ENCODE results near the gene MOAP1.
"Not testable (repeated sequence)": the region's sequence is repeated elsewhere in the genome, so short reads cannot be mapped to it uniquely, and the experiment has no call there.

The MOAP1 gene

DNA sequence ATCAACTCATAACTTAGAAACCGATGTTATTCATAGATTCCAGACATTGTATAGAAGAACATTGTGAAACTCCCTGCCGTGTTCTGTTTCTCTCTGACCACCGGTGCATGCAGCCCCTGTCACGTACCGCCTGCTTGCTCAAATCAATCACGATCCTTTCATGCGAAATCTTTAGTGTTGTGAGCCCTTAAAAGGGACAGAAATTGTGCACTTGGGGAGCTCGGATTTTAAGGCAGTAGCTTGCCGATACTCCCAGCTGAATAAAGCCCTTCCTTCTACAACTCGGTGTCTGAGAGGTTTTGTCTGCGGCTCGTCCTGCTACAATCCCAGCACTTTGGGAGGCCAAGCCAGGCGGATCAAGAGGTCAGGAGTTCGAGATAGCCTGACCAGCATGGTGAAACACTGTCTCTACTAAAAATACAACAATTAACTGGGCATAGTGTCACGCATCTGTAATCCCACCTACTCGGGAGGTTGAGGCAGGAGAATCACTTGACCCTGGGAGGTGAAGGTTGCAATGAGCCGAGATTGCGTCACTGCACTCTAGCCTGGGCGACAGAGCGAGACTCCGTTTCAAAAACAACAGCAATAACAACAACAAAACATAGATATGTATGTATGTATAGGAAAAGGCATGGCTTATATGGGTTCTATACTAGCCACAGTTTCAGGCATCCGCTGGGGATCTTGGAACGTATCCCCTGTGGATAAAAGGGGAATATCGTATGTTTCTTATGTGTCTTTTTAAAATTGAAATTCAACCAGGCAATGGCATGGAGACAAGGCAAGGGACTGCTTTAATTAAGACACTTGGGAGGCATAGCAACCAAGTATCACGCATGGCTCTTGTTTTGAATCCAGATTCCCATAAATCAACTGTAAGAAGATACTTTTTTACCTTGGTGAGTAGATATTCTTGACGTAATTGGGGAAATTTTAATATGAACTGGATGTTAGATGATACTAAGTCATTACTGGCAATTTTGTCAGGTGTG is 19.1 kb downstream of the MOAP1 start:
- H3K4me3 ChIP-seq (ENCODE audit: insufficient read depth, low read depth, low read length, poor library complexity, severe bottlenecking); H3K27ac ChIP-seq (ENCODE audit: insufficient read depth, low read length, poor library complexity, severe bottlenecking); DNase-seq: not testable (repeated sequence)

DNA sequence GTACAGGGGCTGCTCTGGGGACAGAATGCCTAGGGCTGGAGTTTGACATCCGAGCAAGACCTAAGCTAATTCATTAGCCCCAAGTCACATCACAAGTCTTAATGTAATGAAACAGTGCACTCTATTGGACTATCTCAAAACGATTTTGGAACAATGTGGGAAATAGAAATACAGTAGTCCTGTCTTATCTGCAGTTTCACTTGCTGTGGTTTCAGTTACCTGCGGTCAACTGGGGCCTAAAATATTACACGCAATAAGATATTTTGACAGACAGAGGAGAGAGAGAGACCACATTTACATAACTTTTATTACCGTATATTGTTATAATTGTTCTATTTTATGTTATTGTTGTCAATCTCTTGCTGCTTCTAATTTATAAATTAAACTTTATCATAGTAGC is 21.1 kb downstream of the MOAP1 start:
- Histone ChIP-seq H3K9me3 (ENCODE audit: control insufficient read depth, low read length) (no peaks in the 10 kb centered on the region), H3K4me1 (ENCODE audit: control insufficient read depth, insufficient read depth, low read length, poor library complexity, severe bottlenecking) (no peaks in the 10 kb centered on the region)
- DNase-seq, result no peak

More for the DNA sequence above, 19.1 kb downstream of the MOAP1 start:
- not testable (repeated sequence) for H3K4me1 ChIP-seq (ENCODE audit: control insufficient read depth, insufficient read depth, low read length, poor library complexity, severe bottlenecking); H3K36me3 ChIP-seq (ENCODE audit: control insufficient read depth, insufficient read depth, low read length); H3K27me3 ChIP-seq (replicated peaks; ENCODE audit: control insufficient read depth, insufficient read depth, low read length, poor library complexity, severe bottlenecking); H3K9me3 ChIP-seq (ENCODE audit: control insufficient read depth, low read length)

DNA sequence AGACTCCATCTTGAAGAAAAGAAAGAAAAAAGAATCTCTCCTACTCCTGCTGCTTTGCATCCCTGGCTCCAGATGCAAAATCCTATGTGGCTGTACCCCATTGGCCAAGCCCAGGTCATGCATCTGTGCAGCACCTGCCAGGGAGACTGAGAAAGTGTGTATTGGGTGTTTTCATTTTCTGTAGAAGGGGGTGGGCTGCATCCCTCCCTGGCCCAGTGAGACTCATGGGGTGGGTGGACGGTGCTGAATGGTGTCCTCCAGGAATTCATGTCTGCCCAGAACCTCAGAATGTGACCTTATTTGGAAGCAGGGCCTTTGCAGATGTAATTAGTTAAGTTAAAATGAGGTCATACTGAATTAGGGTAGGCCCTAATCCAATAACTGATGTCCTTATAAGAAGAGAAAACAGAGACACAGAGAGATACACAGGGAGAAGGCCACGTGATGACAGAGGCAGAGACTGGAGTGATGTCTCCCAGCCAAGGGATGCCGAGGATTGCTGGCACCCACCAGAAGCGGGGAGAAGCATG is 23.2 kb downstream of the MOAP1 start:
- Histone ChIP-seq H3K4me1 (ENCODE audit: control insufficient read depth, insufficient read depth, low read length, poor library complexity, severe bottlenecking) (no peaks in the 10 kb centered on the region), H3K36me3 (ENCODE audit: control insufficient read depth, insufficient read depth, low read length) (no peaks in the 10 kb centered on the region), H3K27me3 (replicated peaks; ENCODE audit: control insufficient read depth, insufficient read depth, low read length, poor library complexity, severe bottlenecking) (no peaks in the 10 kb centered on the region), H3K27ac (ENCODE audit: insufficient read depth, low read length, poor library complexity, severe bottlenecking) (no peak overlapping the region), H3K4me3 (ENCODE audit: insufficient read depth, low read depth, low read length, poor library complexity, severe bottlenecking) (no peak overlapping the region), H3K9me3 (ENCODE audit: control insufficient read depth, low read length) (no peaks in the 10 kb centered on the region)
- DNase-seq, result no peak

More for the DNA sequence above, 21.1 kb downstream of the MOAP1 start:
- no peak overlapping the region for H3K27ac ChIP-seq (ENCODE audit: insufficient read depth, low read length, poor library complexity, severe bottlenecking)
- no peaks in the 10 kb centered on the region for H3K36me3 ChIP-seq (ENCODE audit: control insufficient read depth, insufficient read depth, low read length)
- H3K27me3 ChIP-seq (replicated peaks; ENCODE audit: control insufficient read depth, insufficient read depth, low read length, poor library complexity, severe bottlenecking), result no peaks in the 10 kb centered on the region
- no peak overlapping the region for H3K4me3 ChIP-seq (ENCODE audit: insufficient read depth, low read depth, low read length, poor library complexity, severe bottlenecking)

DNA sequence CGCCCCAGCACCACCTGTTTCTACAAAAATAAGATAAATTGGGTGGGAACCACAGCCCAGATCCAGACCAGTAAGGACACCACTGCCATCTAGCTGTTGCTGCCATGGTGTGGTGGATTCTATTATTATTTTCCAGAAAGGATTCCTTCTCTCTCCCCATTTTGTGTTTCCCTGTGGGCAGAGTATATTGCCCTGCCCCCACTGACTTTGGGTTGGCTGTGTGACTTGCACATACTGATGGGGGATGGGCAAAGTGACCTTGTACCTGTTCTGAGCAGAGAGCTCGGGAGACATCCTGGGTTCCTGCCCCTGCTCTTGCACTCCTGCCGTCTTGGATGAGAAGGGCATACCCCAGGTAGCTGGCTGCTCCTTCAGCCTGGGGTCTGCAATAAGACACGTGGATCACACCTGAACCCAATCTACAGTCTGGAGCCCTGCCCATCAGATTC is 24.3 kb downstream of the MOAP1 start:
- Histone ChIP-seq H3K4me1 (ENCODE audit: control insufficient read depth, insufficient read depth, low read length, poor library complexity, severe bottlenecking) (no peaks in the 10 kb centered on the region), H3K36me3 (ENCODE audit: control insufficient read depth, insufficient read depth, low read length) (no peaks in the 10 kb centered on the region), H3K27ac (ENCODE audit: insufficient read depth, low read length, poor library complexity, severe bottlenecking) (no peak overlapping the region), H3K9me3 (ENCODE audit: control insufficient read depth, low read length) (no peaks in the 10 kb centered on the region), H3K4me3 (ENCODE audit: insufficient read depth, low read depth, low read length, poor library complexity, severe bottlenecking) (no peak overlapping the region), H3K27me3 (replicated peaks; ENCODE audit: control insufficient read depth, insufficient read depth, low read length, poor library complexity, severe bottlenecking) (no peaks in the 10 kb centered on the region)
- DNase-seq, result no peak

DNA sequence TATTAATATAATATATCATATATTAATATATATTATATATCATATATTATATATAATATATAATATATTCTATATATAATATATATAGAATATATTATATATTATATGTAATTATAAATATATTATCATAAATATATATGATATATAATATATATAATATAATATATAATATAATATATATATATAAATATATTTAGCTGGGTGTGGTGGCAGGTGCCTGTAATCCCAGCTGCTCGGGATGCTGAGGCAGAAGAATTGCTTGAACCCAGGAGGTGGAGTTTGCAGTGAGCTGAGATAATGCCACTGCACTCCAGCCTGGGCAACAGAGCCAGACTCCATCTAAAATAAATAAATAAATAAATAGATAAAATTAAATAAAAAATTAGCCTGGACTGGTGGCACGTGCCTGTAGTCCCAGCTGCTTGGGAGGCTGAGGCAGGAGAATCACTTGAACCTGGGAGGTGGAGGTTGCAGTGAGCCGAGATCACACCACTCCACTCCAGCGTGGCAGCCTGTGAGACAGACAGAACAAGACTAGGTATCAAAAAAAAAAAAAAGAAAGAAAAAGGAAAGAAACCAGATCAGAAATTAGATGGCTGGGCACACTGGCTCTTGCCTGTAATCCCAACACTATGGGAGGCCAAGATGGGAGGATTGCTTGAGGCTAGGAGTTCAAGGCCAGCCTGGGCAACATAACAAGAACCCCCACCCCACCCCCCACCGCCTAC is 24.9 kb downstream of the MOAP1 start:
- H3K4me3 ChIP-seq (ENCODE audit: insufficient read depth, low read depth, low read length, poor library complexity, severe bottlenecking); H3K36me3 ChIP-seq (ENCODE audit: control insufficient read depth, insufficient read depth, low read length); H3K27me3 ChIP-seq (replicated peaks; ENCODE audit: control insufficient read depth, insufficient read depth, low read length, poor library complexity, severe bottlenecking); DNase-seq; H3K4me1 ChIP-seq (ENCODE audit: control insufficient read depth, insufficient read depth, low read length, poor library complexity, severe bottlenecking); H3K9me3 ChIP-seq (ENCODE audit: control insufficient read depth, low read length); H3K27ac ChIP-seq (ENCODE audit: insufficient read depth, low read length, poor library complexity, severe bottlenecking): not testable (repeated sequence)

DNA sequence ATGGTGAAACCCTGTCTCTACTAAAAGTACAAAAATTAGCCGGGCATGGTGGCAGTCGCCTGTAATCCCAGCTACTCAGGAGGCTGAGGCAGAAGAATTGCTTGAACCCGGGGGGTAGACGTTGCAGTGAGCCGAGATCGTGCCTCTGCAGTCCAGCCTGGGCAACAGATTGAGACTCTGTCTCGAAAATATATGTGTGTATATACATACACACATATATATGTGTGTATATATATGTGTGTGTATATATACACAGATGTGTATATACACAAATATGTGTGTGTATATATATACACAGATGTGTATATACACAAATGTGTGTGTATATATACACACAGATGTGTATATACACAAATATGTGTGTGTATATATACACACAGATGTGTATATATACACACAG is 26.3 kb downstream of the MOAP1 start:
- not testable (repeated sequence) for H3K27me3 ChIP-seq (replicated peaks; ENCODE audit: control insufficient read depth, insufficient read depth, low read length, poor library complexity, severe bottlenecking); H3K36me3 ChIP-seq (ENCODE audit: control insufficient read depth, insufficient read depth, low read length); H3K9me3 ChIP-seq (ENCODE audit: control insufficient read depth, low read length); H3K27ac ChIP-seq (ENCODE audit: insufficient read depth, low read length, poor library complexity, severe bottlenecking); H3K4me1 ChIP-seq (ENCODE audit: control insufficient read depth, insufficient read depth, low read length, poor library complexity, severe bottlenecking); H3K4me3 ChIP-seq (ENCODE audit: insufficient read depth, low read depth, low read length, poor library complexity, severe bottlenecking); DNase-seq

DNA sequence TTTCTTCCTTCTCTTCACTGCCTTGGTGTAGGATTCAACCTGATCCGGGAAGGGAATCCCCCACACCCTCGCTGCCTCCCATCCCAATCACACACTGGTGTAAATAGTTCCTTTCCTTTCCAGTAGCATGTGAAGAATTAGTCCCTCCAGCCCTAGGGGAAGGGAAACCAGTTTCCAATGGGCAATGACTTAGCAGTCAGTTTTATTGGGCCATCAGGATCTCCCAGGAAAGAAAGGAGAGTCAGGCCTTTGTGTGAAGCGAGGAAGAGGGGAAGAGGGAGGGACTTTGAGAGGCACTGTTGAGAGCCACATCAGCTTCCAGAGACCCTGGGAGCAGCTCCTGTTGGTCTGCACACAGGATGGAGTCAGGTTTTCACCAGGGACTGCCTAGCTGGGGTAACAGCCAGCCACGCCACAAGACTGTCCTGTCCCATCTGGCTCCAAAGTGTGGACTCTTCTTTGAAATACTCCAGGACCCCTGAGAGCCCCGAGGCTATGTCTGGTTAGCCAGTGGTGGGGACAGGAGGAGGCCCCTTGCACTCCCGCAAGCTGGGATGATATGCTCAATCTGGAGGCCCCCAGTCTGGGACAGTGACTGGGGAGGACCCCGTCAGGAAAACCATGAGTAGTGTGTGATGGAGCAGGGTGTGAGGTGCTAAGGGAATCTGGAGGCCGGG is 27.9 kb downstream of the MOAP1 start:
- Histone ChIP-seq H3K4me1 (ENCODE audit: control insufficient read depth, insufficient read depth, low read length, poor library complexity, severe bottlenecking) (no peaks in the 10 kb centered on the region), H3K9me3 (ENCODE audit: control insufficient read depth, low read length) (no peaks in the 10 kb centered on the region), H3K4me3 (ENCODE audit: insufficient read depth, low read depth, low read length, poor library complexity, severe bottlenecking) (no peak overlapping the region), H3K27me3 (replicated peaks; ENCODE audit: control insufficient read depth, insufficient read depth, low read length, poor library complexity, severe bottlenecking) (no peaks in the 10 kb centered on the region), H3K27ac (ENCODE audit: insufficient read depth, low read length, poor library complexity, severe bottlenecking) (no peak overlapping the region), H3K36me3 (ENCODE audit: control insufficient read depth, insufficient read depth, low read length) (no peaks in the 10 kb centered on the region)
- DNase-seq, result no peak

DNA sequence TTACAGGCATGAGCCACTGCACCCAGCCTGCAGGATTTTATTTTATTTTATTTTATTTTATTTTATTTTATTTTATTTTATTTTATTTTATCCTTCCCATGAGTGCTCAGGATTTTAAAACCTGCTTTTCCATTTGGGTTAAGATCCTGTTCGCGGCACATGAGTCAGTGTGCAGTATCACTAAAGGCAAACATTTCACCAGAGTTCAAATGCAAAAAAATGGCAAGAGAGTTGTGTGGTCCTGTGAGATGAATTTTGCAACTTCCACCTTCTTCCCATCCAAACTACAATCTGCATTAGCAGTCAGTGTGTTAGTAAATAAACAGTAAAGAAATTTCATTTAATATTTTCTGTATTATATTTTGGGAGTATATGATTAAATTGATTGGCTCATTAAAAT is 29.0 kb downstream of the MOAP1 start:
- Histone ChIP-seq H3K9me3 (ENCODE audit: control insufficient read depth, low read length) (no peaks in the 10 kb centered on the region), H3K4me3 (ENCODE audit: insufficient read depth, low read depth, low read length, poor library complexity, severe bottlenecking) (no peak overlapping the region), H3K36me3 (ENCODE audit: control insufficient read depth, insufficient read depth, low read length) (no peaks in the 10 kb centered on the region), H3K4me1 (ENCODE audit: control insufficient read depth, insufficient read depth, low read length, poor library complexity, severe bottlenecking) (no peaks in the 10 kb centered on the region), H3K27ac (ENCODE audit: insufficient read depth, low read length, poor library complexity, severe bottlenecking) (no peak overlapping the region), H3K27me3 (replicated peaks; ENCODE audit: control insufficient read depth, insufficient read depth, low read length, poor library complexity, severe bottlenecking) (no peaks in the 10 kb centered on the region)
- DNase-seq, result no peak

DNA sequence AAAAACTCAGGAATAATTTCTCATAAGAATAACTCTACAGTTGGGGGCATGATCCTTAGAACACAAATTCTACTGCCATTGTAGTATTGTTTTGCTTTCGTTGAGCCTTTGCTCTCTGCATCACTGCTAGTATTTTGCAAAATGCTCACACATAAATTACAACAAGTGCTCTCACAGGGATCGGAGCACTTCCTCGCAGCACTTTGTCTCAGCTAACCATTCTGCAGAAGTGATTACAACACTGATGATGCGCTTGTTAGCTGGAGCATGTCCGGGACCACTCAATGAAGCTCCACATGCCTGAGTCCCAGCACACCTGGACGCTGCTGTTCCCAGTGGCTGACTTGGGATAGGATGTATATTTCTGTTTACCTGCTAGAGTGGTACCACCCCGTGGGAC is 31.6 kb downstream of the MOAP1 start:
- Histone ChIP-seq H3K27ac (ENCODE audit: insufficient read depth, low read length, poor library complexity, severe bottlenecking) (no peak overlapping the region), H3K36me3 (ENCODE audit: control insufficient read depth, insufficient read depth, low read length) (no peaks in the 10 kb centered on the region), H3K4me3 (ENCODE audit: insufficient read depth, low read depth, low read length, poor library complexity, severe bottlenecking) (no peak overlapping the region), H3K9me3 (ENCODE audit: control insufficient read depth, low read length) (no peaks in the 10 kb centered on the region), H3K4me1 (ENCODE audit: control insufficient read depth, insufficient read depth, low read length, poor library complexity, severe bottlenecking) (no peaks in the 10 kb centered on the region), H3K27me3 (replicated peaks; ENCODE audit: control insufficient read depth, insufficient read depth, low read length, poor library complexity, severe bottlenecking) (no peaks in the 10 kb centered on the region)
- no peak for DNase-seq

Measured in effector memory CD4-positive, alpha-beta T cell (primary cell).